Lung (tissue), 12 donors: ENCODE measurements around the gene IRGQ. TPM values are rescaled to one million over a fixed set of nuclear protein-coding genes. Genes with fewer than 3 reads are reported as not detected.

ENCODE experiments used
- ATAC-seq: fragments of 200-7000 bp; cut with Tn5 transposase; one replicate; pipeline ENCODE4 v1.9.1; 2020; ENCODE audit warnings: moderate number of reproducible peaks; ENCODE audit not compliant: insufficient read depth, low FRiP score
- DNase-seq, 3 donors: peaks; one replicate each; pipeline ENCODE4 v3.0.0-alpha.2; 2013 to 2017
- H3K27ac ChIP-seq, 2 donors: one replicate each; pipeline ENCODE4 v1.5.1; 2013; ENCODE audit warnings: mild to moderate bottlenecking in 2 of 2, moderate library complexity in 2 of 2, control low read depth in 1 of 2, inconsistent platforms in 1 of 2, low read depth in 1 of 2, low read length in 1 of 2
- H3K27me3 ChIP-seq, 3 donors: one replicate each; pipeline ENCODE4 v1.5.1; 2013; ENCODE audit warnings: low read length in 2 of 3; ENCODE audit not compliant: control insufficient read depth in 3 of 3, insufficient read depth in 3 of 3
- H3K36me3 ChIP-seq, 4 donors: one replicate each; pipeline ENCODE4 v1.5.1; 2013; ENCODE audit warnings: low read length in 4 of 4, mild to moderate bottlenecking in 1 of 4, moderate library complexity in 1 of 4; ENCODE audit not compliant: control insufficient read depth in 4 of 4, insufficient read depth in 4 of 4
- H3K4me1 ChIP-seq, 5 donors: one replicate each; pipeline ENCODE4 v1.5.1; 2013; ENCODE audit warnings: low read length in 5 of 5, mild to moderate bottlenecking in 2 of 5, moderate library complexity in 1 of 5; ENCODE audit not compliant: control insufficient read depth in 5 of 5, insufficient read depth in 5 of 5
- H3K4me3 ChIP-seq: one replicate; pipeline ENCODE4 v1.5.1; 2013; ENCODE audit warnings: mild to moderate bottlenecking, control low read depth, moderate library complexity
- H3K9ac ChIP-seq, 2 donors: one replicate each; pipeline ENCODE4 v1.5.1; 2013; ENCODE audit warnings: low read length in 2 of 2, control low read depth in 1 of 2; ENCODE audit not compliant: insufficient read depth in 1 of 2
- H3K9me3 ChIP-seq, 4 donors: one replicate each; pipeline ENCODE4 v1.5.1; 2013; ENCODE audit warnings: low read length in 3 of 4, mild to moderate bottlenecking in 1 of 4, moderate library complexity in 1 of 4; ENCODE audit not compliant: control insufficient read depth in 4 of 4, insufficient read depth in 3 of 4
- WGBS, 2 donors: extraction: QIAGEN DNeasy Blood & Tissue Kit; methylation state at CpG; one replicate each; pipeline ENCODE4 v1.1.7; 2013; 5-methylcytosine and 5-hydroxymethylcytosine counted together
- polyA plus RNA-seq, 2 donors: library from polyadenylated mRNA; stranded (reverse); fragments of 200-250 nt; gene quantifications; one replicate each; pipeline ENCODE4 v1.2.1, GENCODE V29; 2013
- total RNA-seq, 2 donors: library from RNA; depleted of rRNA in 1 of 2; stranded (reverse); fragments of >200 nt in 1 of 2; gene quantifications; one replicate each; pipeline ENCODE4 v1.2.1, GENCODE V29; 2014 to 2021
- TF ChIP-seq, protein P1 (sequence below): IDR thresholded peaks from 2 replicates; pipeline ENCODE4 v1.5.1; 2012; ENCODE audit warnings: mild to moderate bottlenecking; ENCODE audit errors: control extremely low read depth, extremely low read depth
- donor health status: control.
- donor health status: control.
- donor health status: Bipolar disorder and iron deficiency.
- donor health status: healthy.
- donor health status: DM: yes; HTN: yes; CAD: no.

Gene IRGQ
- total and polyA plus RNA-seq, 4 donors: 3.8 to 28.3 (median 15.6) TPM

DNA sequence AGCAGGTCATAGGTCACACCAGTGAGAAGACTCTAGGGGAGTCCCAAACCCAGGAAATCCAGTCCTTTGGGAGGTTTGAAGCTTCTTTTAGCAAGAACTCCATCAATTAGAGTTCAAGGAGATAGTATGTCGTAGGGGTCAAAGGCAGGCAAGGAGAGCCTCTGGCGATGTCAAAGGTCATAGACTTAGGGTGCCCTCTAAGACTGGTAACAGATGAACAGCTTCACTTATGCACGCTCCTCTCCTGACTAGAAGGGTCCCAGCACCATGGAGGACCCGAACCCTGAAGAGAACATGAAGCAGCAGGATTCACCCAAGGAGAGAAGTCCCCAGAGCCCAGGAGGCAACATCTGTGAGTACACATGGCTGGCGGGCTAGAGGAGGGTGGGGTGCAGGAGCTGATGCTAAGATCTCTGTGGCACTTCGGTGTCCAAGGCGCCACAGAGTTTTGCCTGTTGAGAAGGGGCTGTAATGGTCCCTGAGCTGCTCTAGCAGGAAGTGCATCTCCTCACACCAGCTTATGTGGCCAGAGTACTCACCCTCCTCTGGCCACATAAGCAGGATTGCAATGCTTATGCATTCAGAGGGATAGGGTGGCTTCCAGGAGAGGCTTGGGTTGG lies 1.0 kb upstream of the IRGQ start:
- Histone ChIP-seq H3K4me1 (peaks cover 0 to 29% (median 8%) of the 10 kb centered on the region in 5 donors), H3K36me3 (peaks cover 0 to 34% (median 14%) of the 10 kb centered on the region in 4 donors), H3K9me3 (no peaks in the 10 kb centered on the region), H3K9ac (peak overlapping the region; percentile 95 to 97), H3K27ac (peak overlapping the region; percentile 94 to 97), H3K27me3 (no peaks in the 10 kb centered on the region), H3K4me3 (peak overlapping the region; percentile 58)
- 25 to 27% methylated on average over 7 of the region's 7 CpGs for WGBS, 2 donors
- TF ChIP-seq, protein P1, sequence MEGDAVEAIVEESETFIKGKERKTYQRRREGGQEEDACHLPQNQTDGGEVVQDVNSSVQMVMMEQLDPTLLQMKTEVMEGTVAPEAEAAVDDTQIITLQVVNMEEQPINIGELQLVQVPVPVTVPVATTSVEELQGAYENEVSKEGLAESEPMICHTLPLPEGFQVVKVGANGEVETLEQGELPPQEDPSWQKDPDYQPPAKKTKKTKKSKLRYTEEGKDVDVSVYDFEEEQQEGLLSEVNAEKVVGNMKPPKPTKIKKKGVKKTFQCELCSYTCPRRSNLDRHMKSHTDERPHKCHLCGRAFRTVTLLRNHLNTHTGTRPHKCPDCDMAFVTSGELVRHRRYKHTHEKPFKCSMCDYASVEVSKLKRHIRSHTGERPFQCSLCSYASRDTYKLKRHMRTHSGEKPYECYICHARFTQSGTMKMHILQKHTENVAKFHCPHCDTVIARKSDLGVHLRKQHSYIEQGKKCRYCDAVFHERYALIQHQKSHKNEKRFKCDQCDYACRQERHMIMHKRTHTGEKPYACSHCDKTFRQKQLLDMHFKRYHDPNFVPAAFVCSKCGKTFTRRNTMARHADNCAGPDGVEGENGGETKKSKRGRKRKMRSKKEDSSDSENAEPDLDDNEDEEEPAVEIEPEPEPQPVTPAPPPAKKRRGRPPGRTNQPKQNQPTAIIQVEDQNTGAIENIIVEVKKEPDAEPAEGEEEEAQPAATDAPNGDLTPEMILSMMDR: no peak
- peak in 1 of 3 donors; percentile 16 for DNase-seq
- no peak for ATAC-seq

GRCh38 chr19:43595605-43595998 lies 332 bp downstream of the IRGQ start:
- H3K27ac ChIP-seq: peak overlapping the region; percentile 70 to 86

GRCh38 chr19:43594710-43595604 lies 977 bp downstream of the IRGQ start:
- Histone ChIP-seq H3K4me3 (peak overlapping the region; percentile 53), H3K9me3 (no peaks in the 10 kb centered on the region), H3K4me1 (peaks cover 0 to 29% (median 8%) of the 10 kb centered on the region in 5 donors), H3K9ac (peak overlapping the region; percentile 81 to 94), H3K27ac (peak overlapping the region; percentile 70 to 86), H3K27me3 (no peaks in the 10 kb centered on the region), H3K36me3 (peaks cover 0 to 36% (median 10%) of the 10 kb centered on the region in 4 donors)
- no peak for ATAC-seq
- TF ChIP-seq, protein P1: peak; percentile 48
- 1 to 2% methylated on average over 61 to 64 of the region's 64 CpGs for WGBS, 2 donors
- DNase-seq: peak; percentile 72 to 77 (median 74)

More at GRCh38 chr19:43595605-43595998, 332 bp downstream of the IRGQ start:
- TF ChIP-seq, protein P1: no peak
- 2% methylated on average over 18 of the region's 18 CpGs for WGBS, 2 donors
- peak overlapping the region; percentile 53 for H3K4me3 ChIP-seq
- peaks cover 0 to 37% (median 10%) of the 10 kb centered on the region in 4 donors for H3K36me3 ChIP-seq
- peak; percentile 2 for ATAC-seq
- no peak for DNase-seq
- H3K4me1 ChIP-seq: peaks cover 0 to 29% (median 8%) of the 10 kb centered on the region in 5 donors
- H3K27me3 ChIP-seq: no peaks in the 10 kb centered on the region
- peak overlapping the region; percentile 81 to 94 for H3K9ac ChIP-seq
- no peaks in the 10 kb centered on the region for H3K9me3 ChIP-seq
